Subcutaneous preadipocyte (primary cell): ENCODE data around the gene IKBIP. TPM values are rescaled to one million over a fixed set of nuclear protein-coding genes. Genes with fewer than 3 reads are reported as not detected.

Source experiments
- small RNA-seq: library from RNA; depleted of rRNA; stranded (forward); fragments of <200 nt; gene quantifications from one replicate; pipeline ENCODE3, GENCODE V24; 2012
- total RNA-seq: library from RNA; depleted of rRNA; stranded (reverse); fragments of >200 nt; gene quantifications from 2 replicates; pipeline ENCODE4 v1.2.3, GENCODE V29; 2012

Gene IKBIP, protein sequence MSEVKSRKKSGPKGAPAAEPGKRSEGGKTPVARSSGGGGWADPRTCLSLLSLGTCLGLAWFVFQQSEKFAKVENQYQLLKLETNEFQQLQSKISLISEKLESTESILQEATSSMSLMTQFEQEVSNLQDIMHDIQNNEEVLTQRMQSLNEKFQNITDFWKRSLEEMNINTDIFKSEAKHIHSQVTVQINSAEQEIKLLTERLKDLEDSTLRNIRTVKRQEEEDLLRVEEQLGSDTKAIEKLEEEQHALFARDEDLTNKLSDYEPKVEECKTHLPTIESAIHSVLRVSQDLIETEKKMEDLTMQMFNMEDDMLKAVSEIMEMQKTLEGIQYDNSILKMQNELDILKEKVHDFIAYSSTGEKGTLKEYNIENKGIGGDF
- total RNA-seq, result 54.0 and 55.5 TPM in 2 replicates

DNA sequence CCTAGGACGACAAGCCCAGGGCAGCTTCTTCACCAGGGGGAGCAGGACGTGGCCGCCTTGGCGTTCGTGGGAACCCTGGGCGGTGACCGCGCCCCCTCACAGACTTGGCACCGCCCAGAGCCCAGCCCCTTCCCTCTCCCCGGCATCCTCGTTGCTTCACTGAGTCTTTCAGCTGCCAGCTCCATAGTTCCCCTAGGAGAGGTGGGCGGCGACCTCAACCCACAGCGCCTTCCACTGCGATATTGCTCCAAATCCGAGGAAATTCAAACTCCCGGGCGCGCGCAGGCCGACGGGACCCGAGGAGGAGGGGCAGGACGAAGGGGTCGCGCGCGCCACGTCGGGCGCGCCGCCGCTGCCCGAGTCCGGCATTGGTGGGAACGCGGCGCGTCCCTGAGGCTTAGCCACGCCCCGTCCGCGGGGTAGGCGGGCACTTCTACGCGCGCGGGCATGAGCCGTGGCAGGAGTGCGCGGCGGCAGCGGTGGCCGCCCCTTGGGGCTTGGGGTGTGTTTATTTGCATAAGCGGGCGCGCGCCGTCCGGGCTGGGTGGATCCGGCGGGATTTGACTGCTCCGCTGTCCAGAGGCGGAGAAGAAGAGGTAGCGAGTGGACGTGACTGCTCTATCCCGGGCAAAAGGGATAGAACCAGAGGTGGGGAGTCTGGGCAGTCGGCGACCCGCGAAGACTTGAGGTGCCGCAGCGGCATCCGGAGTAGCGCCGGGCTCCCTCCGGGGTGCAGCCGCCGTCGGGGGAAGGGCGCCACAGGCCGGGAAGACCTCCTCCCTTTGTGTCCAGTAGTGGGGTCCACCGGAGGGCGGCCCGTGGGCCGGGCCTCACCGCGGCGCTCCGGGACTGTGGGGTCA is at the start of gene IKBIP, which contains the start of gene APAF1:
IKBIP (minus strand) TSS at position 77 of the 860 bp plus-strand sequence. CDS start 87 bp downstream, outside the sequence.
APAF1 (plus strand) TSS at position 579 of the 860 bp plus-strand sequence. CDS start 3,070 bp downstream, outside the sequence.

DNA sequence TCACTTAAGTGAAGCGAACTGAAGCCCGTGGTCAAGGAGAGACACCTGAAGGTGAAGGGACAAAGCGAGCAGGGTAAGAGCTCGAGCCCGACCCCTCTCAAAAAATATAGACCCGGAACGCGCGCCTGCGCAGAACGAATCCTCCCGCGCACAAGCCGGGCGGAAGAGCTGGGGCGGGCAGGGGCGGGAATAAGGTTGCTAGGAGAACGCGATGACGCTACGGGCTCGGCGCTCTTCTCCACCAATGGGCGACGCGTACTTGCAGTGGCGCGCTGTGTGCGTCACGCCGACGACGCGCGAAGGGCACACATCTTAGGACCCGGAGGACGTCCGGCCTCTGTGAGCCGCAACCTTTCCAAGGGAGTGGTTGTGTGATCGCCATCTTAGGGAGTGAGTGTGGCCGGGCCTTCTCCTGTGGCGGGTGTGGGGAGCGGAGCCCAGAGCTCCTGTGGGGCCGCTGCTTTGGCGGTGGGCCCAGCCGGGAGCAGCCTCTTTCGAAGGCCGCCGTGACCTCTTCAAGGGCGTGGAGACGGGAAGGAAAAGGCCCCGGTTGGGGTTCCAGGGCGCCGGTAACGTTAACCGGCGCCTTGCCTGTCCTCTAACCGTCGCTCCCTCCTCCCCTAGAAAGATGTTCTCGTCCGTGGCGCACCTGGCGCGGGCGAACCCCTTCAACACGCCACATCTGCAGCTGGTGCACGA is 51.1 kb downstream of the IKBIP start, which contains the start of gene SLC25A3:
SLC25A3 (plus strand) TSS at position 336 of the 699 bp plus-strand sequence; CDS start at position 629, 293 bp downstream.

Small RNA genes lying within 50 kb of the gene (small RNA-seq; reads per million reads assigned to genes)
- 68.8 reads per million, percentile 98 among the genes with 10 or more reads in this experiment for gene SNORA53

Other genes starting within 250 kb of the IKBIP start
- gene TMPO, start 129.2 kb downstream of the IKBIP start, total RNA-seq, result 99.6 and 184 TPM in 2 replicates
- gene SLC25A3, start 51.1 kb downstream of the IKBIP start, total RNA-seq, result 629 and 641 TPM in 2 replicates
- 15.4 and 23.1 TPM in 2 replicates for gene APAF1, start 502 bp upstream of the IKBIP start, total RNA-seq